Bronchial epithelial cell (primary cell): ENCODE measurements around the gene BCAS3. TPM values are rescaled to one million over a fixed set of nuclear protein-coding genes. Genes with fewer than 3 reads are reported as not detected.
A peak's percentile ranks its signal among the peaks of the same experiment; 100 is the strongest.

Source experiments
- DNase-seq: peaks from one replicate; pipeline ENCODE4 v3.0.0-alpha.2; 2010; ENCODE audit warnings: low read depth
- FAIRE-seq: peaks from 2 replicates; lab custom pipeline; 2011; peaks lifted over from hg19 to GRCh38; lab: Jason Lieb, UNC
- H3K27me3 ChIP-seq: 2 replicates; pipeline ENCODE4 v1.5.1; 2011; ENCODE audit warnings: low read length; ENCODE audit not compliant: control insufficient read depth, insufficient read depth
- H3K36me3 ChIP-seq: 2 replicates; pipeline ENCODE4 v1.5.1; 2011; ENCODE audit warnings: low read length; ENCODE audit not compliant: control insufficient read depth, insufficient read depth
- H3K4me3 ChIP-seq: 2 replicates; pipeline ENCODE4 v1.5.1; 2011; ENCODE audit warnings: mild to moderate bottlenecking, low read depth, low read length, control low read depth
- CTCF ChIP-seq: IDR thresholded peaks from 2 replicates; pipeline ENCODE4 v1.5.1; 2011; ENCODE audit warnings: mild to moderate bottlenecking, moderate library complexity, low read length, control low read depth, inconsistent platforms; ENCODE audit not compliant: insufficient read depth, severe bottlenecking
- total RNA-seq: library from RNA; depleted of rRNA; stranded (reverse); fragments of >200 nt; gene quantifications from 2 replicates; pipeline ENCODE4 v1.2.1, GENCODE V29; 2014

BCAS3 gene
- total RNA-seq, 1 donor from 2014 or later: 10.3 TPM

- Histone ChIP-seq H3K4me3 (no peak overlapping the region), H3K36me3 (no peaks in the 10 kb centered on the region), H3K27me3 (no peaks in the 10 kb centered on the region)
- no peak for DNase-seq
- TF ChIP-seq CTCF: no peak
- FAIRE-seq: no peak
Measured at GRCh38 chr17:60845012-60845411, 167.4 kb downstream of the BCAS3 start.

GRCh38 chr17:60846175-60846574 is 168.5 kb downstream of the BCAS3 start:
- no peak for DNase-seq
- no peak for TF ChIP-seq CTCF
- no peaks in the 10 kb centered on the region for H3K27me3 ChIP-seq
- H3K36me3 ChIP-seq: no peaks in the 10 kb centered on the region
- FAIRE-seq: no peak
- no peak overlapping the region for H3K4me3 ChIP-seq

GRCh38 chr17:60851181-60851580 is 173.5 kb downstream of the BCAS3 start:
- DNase-seq (no peak), FAIRE-seq (no peak)
- no peaks in the 10 kb centered on the region for H3K36me3 ChIP-seq
- no peak overlapping the region for H3K4me3 ChIP-seq
- TF ChIP-seq CTCF: no peak
- no peaks in the 10 kb centered on the region for H3K27me3 ChIP-seq

- H3K4me3 ChIP-seq: no peak overlapping the region
- H3K27me3 ChIP-seq: no peaks in the 10 kb centered on the region
- DNase-seq: no peak
- no peaks in the 10 kb centered on the region for H3K36me3 ChIP-seq
- no peak for TF ChIP-seq CTCF
- no peak for FAIRE-seq
Measured at GRCh38 chr17:60857556-60858080, 180.0 kb downstream of the BCAS3 start.

- no peaks in the 10 kb centered on the region for H3K27me3 ChIP-seq
- DNase-seq (peak; percentile 10), FAIRE-seq (no peak)
- TF ChIP-seq CTCF: no peak
- H3K36me3 ChIP-seq: no peaks in the 10 kb centered on the region
- no peak overlapping the region for H3K4me3 ChIP-seq
Measured at GRCh38 chr17:60862482-60862881, 184.8 kb downstream of the BCAS3 start.

GRCh38 chr17:60863892-60864707 is 186.4 kb downstream of the BCAS3 start:
- no peak for TF ChIP-seq CTCF
- FAIRE-seq: no peak
- Histone ChIP-seq H3K4me3 (no peak overlapping the region), H3K27me3 (no peaks in the 10 kb centered on the region), H3K36me3 (no peaks in the 10 kb centered on the region)
- DNase-seq: no peak
